GM18867 (cell line): Measurements from ENCODE around the gene GADD45A.
"Not testable (repeated sequence)": the region's sequence is repeated elsewhere in the genome, so short reads cannot be mapped to it uniquely, and the experiment has no call there.

Experiments used
- ATAC-seq: cut with Tn5 transposase; IDR thresholded peaks from one replicate; pipeline ENCODE4 v1.9.1; 2021; ENCODE audit warnings: mild to moderate bottlenecking, moderate library complexity; ENCODE audit not compliant: unreplicated experiment

GADD45A gene

GRCh38 chr1:67717876-67718275, 32.9 kb downstream of the GADD45A start:
- no peak for ATAC-seq

GRCh38 chr1:67719329-67720196, 34.6 kb downstream of the GADD45A start:
- no peak for ATAC-seq

- ATAC-seq, result no peak
These were observed 36.1 kb downstream of the GADD45A start for GRCh38 chr1:67721112-67721511.

GRCh38 chr1:67721650-67722291, 36.8 kb downstream of the GADD45A start:
- ATAC-seq, result peak; percentile 56

GRCh38 chr1:67722292-67722944, 37.4 kb downstream of the GADD45A start:
- peak; percentile 16 for ATAC-seq

GRCh38 chr1:67723126-67723525, 38.1 kb downstream of the GADD45A start:
- ATAC-seq, result peak; percentile 4

- peak; percentile 86 for ATAC-seq
These were observed 38.6 kb downstream of the GADD45A start for GRCh38 chr1:67723620-67724019.

GRCh38 chr1:67724928-67725560, 40.0 kb downstream of the GADD45A start:
- ATAC-seq, result no peak

GRCh38 chr1:67726224-67726623, 41.2 kb downstream of the GADD45A start:
- no peak for ATAC-seq

GRCh38 chr1:67729872-67730271, 44.9 kb downstream of the GADD45A start:
- ATAC-seq, result no peak

- ATAC-seq, result not testable (repeated sequence)
These were observed 45.3 kb downstream of the GADD45A start for GRCh38 chr1:67730312-67730711.

GRCh38 chr1:67731322-67731721, 46.3 kb downstream of the GADD45A start:
- ATAC-seq, result no peak

- peak; percentile 29 for ATAC-seq
These were observed 47.8 kb downstream of the GADD45A start for GRCh38 chr1:67732750-67733151.

GRCh38 chr1:67733681-67734322, 48.8 kb downstream of the GADD45A start:
- ATAC-seq, result no peak

- ATAC-seq, result no peak
These were observed 49.3 kb downstream of the GADD45A start for GRCh38 chr1:67734323-67734690.

- no peak for ATAC-seq
These were observed 50.2 kb downstream of the GADD45A start for GRCh38 chr1:67735206-67735605.

GRCh38 chr1:67735806-67736627, 51.0 kb downstream of the GADD45A start:
- ATAC-seq, result peak; percentile 98

GRCh38 chr1:67736750-67737149, 51.7 kb downstream of the GADD45A start:
- no peak for ATAC-seq

- ATAC-seq, result no peak
These were observed 52.9 kb downstream of the GADD45A start for GRCh38 chr1:67737875-67738274.
